Measurements from ENCODE around the gene PPP1R15B. TPM values are rescaled to one million over a fixed set of nuclear protein-coding genes. Genes with fewer than 3 reads are reported as not detected.
A peak's percentile ranks its signal among the peaks of the same experiment; 100 is the strongest.

Gene PPP1R15B
- total RNA-seq, 1 donor from 2014 or later: 43.3 TPM

GRCh38 chr1:204435872-204436271 lies 24.3 kb upstream of the PPP1R15B start:
- H3K9me3 Mint-ChIP-seq (ENCODE audit: low read depth): no peaks in the 10 kb centered on the region
- no peaks in the 10 kb centered on the region for H3K4me1 Mint-ChIP-seq (ENCODE audit: low read depth)
- no peak for TF ChIP-seq CTCF (IDR thresholded peaks at IDR 0.05; ENCODE audit: unreplicated experiment)
- H3K36me3 Mint-ChIP-seq (ENCODE audit: insufficient read depth): peaks cover 37% of the 10 kb centered on the region
- H3K27ac Mint-ChIP-seq: no peak overlapping the region
- no peak for DNase-seq (ENCODE audit: low spot score, unreplicated experiment)
- H3K4me3 Mint-ChIP-seq (ENCODE audit: low read depth): no peak overlapping the region
- no peaks in the 10 kb centered on the region for H3K27me3 Mint-ChIP-seq

GRCh38 chr1:204435381-204435831 lies 23.8 kb upstream of the PPP1R15B start:
- no peaks in the 10 kb centered on the region for H3K27me3 Mint-ChIP-seq
- H3K4me3 Mint-ChIP-seq (ENCODE audit: low read depth): no peak overlapping the region
- H3K9me3 Mint-ChIP-seq (ENCODE audit: low read depth): no peaks in the 10 kb centered on the region
- H3K36me3 Mint-ChIP-seq (ENCODE audit: insufficient read depth): peaks cover 36% of the 10 kb centered on the region
- no peak for TF ChIP-seq CTCF (IDR thresholded peaks at IDR 0.05; ENCODE audit: unreplicated experiment)
- no peaks in the 10 kb centered on the region for H3K4me1 Mint-ChIP-seq (ENCODE audit: low read depth)
- no peak overlapping the region for H3K27ac Mint-ChIP-seq
- no peak for DNase-seq (ENCODE audit: low spot score, unreplicated experiment)

GRCh38 chr1:204434116-204434755 lies 22.6 kb upstream of the PPP1R15B start:
- no peak overlapping the region for H3K27ac Mint-ChIP-seq
- no peak overlapping the region for H3K4me3 Mint-ChIP-seq (ENCODE audit: low read depth)
- H3K9me3 Mint-ChIP-seq (ENCODE audit: low read depth): no peaks in the 10 kb centered on the region
- H3K27me3 Mint-ChIP-seq: no peaks in the 10 kb centered on the region
- DNase-seq (ENCODE audit: low spot score, unreplicated experiment): no peak
- no peak for TF ChIP-seq CTCF (IDR thresholded peaks at IDR 0.05; ENCODE audit: unreplicated experiment)
- no peaks in the 10 kb centered on the region for H3K4me1 Mint-ChIP-seq (ENCODE audit: low read depth)
- peaks cover 34% of the 10 kb centered on the region for H3K36me3 Mint-ChIP-seq (ENCODE audit: insufficient read depth)

- Mint-ChIP-seq H3K27ac (no peak overlapping the region), H3K4me3 (ENCODE audit: low read depth) (no peak overlapping the region), H3K9me3 (ENCODE audit: low read depth) (no peaks in the 10 kb centered on the region), H3K36me3 (ENCODE audit: insufficient read depth) (peaks cover 32% of the 10 kb centered on the region), H3K27me3 (no peaks in the 10 kb centered on the region), H3K4me1 (ENCODE audit: low read depth) (no peaks in the 10 kb centered on the region)
- TF ChIP-seq CTCF (IDR thresholded peaks at IDR 0.05; ENCODE audit: unreplicated experiment): no peak
- no peak for DNase-seq (ENCODE audit: low spot score, unreplicated experiment)
Measured at GRCh38 chr1:204432708-204433107, 21.1 kb upstream of the PPP1R15B start.

GRCh38 chr1:204431310-204432184 lies 19.9 kb upstream of the PPP1R15B start:
- H3K27ac Mint-ChIP-seq: peak overlapping the region; percentile 50
- peaks cover 32% of the 10 kb centered on the region for H3K36me3 Mint-ChIP-seq (ENCODE audit: insufficient read depth)
- H3K27me3 Mint-ChIP-seq: no peaks in the 10 kb centered on the region
- H3K4me3 Mint-ChIP-seq (ENCODE audit: low read depth): no peak overlapping the region
- H3K4me1 Mint-ChIP-seq (ENCODE audit: low read depth): no peaks in the 10 kb centered on the region
- no peaks in the 10 kb centered on the region for H3K9me3 Mint-ChIP-seq (ENCODE audit: low read depth)
- peak; percentile 91 for TF ChIP-seq CTCF (IDR thresholded peaks at IDR 0.05; ENCODE audit: unreplicated experiment)
- DNase-seq (ENCODE audit: low spot score, unreplicated experiment): peak; percentile 65

Measured in progenitor cell of endocrine pancreas (in vitro differentiated cells).